Measurements from ENCODE around the gene OXCT1.

OXCT1 gene

GRCh38 chr5:41869724-41870626 is at the start of gene OXCT1:
TSS of gene OXCT1 (minus strand) at chr5:41870425. CDS start at chr5:41870358, 67 bp downstream.
- peak; percentile 91 to 94 (median 92) for DNase-seq

- no peak for DNase-seq
Measured at GRCh38 chr5:41918105-41918504, 47.9 kb upstream of the OXCT1 start.

- no peak for DNase-seq
Measured at GRCh38 chr5:41908374-41909079, 38.3 kb upstream of the OXCT1 start.

GRCh38 chr5:41906151-41906550 is 35.9 kb upstream of the OXCT1 start:
- DNase-seq, result no peak

GRCh38 chr5:41903892-41904799 is 33.9 kb upstream of the OXCT1 start, which contains the start of gene RIMOC1:
TSS of gene RIMOC1 (plus strand) at chr5:41904344. CDS start at chr5:41904368, 24 bp downstream.
- DNase-seq, result peak; percentile 92 to 96 (median 95)

GRCh38 chr5:41903382-41903891 is 33.2 kb upstream of the OXCT1 start:
- DNase-seq, result no peak

- no peak for DNase-seq
Measured at GRCh38 chr5:41896230-41896629, 26.0 kb upstream of the OXCT1 start.

- no peak for DNase-seq
Measured at GRCh38 chr5:41893074-41893851, 23.0 kb upstream of the OXCT1 start.

GRCh38 chr5:41892031-41892430 is 21.8 kb upstream of the OXCT1 start:
- no peak for DNase-seq

GRCh38 chr5:41891066-41891707 is 21.0 kb upstream of the OXCT1 start:
- DNase-seq, result no peak

GRCh38 chr5:41885286-41885685 is 15.1 kb upstream of the OXCT1 start:
- DNase-seq, result no peak

- no peak for DNase-seq
Measured at GRCh38 chr5:41883936-41884335, 13.7 kb upstream of the OXCT1 start.

GRCh38 chr5:41883243-41883642 is 13.0 kb upstream of the OXCT1 start:
- DNase-seq, result no peak

- no peak for DNase-seq
Measured at GRCh38 chr5:41882765-41883164, 12.5 kb upstream of the OXCT1 start.

- no peak for DNase-seq
Measured at GRCh38 chr5:41878643-41879478, 8.6 kb upstream of the OXCT1 start.

- no peak for DNase-seq
Measured at GRCh38 chr5:41878173-41878572, 7.9 kb upstream of the OXCT1 start.

- DNase-seq, result no peak
Measured at GRCh38 chr5:41877408-41877807, 7.2 kb upstream of the OXCT1 start.

- DNase-seq, result no peak
Measured at GRCh38 chr5:41876678-41877077, 6.5 kb upstream of the OXCT1 start.

GRCh38 chr5:41875121-41875520 is 4.9 kb upstream of the OXCT1 start:
- no peak for DNase-seq

- no peak for DNase-seq
Measured at GRCh38 chr5:41874512-41875060, 4.4 kb upstream of the OXCT1 start.

Data from stimulated activated naive CD4-positive, alpha-beta T cell (primary cell).